ENCODE data around the gene PLBD1.

PLBD1 gene

DNA sequence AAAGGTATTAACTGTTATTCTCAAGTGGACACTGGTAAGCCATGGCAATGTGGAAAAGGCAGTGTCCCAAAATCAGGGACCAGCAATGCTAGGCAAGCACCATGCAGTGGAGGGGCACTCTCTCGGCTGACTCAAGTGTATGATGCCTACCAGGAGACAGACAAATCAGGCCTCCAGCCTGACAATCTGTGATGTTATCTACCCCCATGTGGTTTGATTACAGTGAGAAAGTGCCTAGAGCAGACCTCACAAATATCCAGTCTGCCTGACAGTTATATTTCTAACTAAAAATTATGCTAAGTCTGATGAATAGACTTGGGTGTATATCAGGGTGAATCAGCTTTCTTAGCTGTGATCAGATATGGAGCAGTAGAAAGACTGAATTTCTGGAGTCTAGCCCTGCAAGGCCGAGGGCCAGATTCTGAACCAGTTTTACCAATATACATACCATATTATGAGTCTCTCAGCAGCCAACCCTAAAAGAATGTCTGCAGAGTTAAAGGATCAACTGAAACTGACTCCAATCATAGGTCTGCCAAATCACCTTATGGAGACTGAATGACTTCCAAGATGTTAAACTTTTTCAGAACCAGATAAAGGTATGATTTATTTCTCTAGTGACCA is 3.2 kb downstream of the PLBD1 start:
- DNase-seq (ENCODE audit: extremely low read depth, low read depth) = no peak

DNA sequence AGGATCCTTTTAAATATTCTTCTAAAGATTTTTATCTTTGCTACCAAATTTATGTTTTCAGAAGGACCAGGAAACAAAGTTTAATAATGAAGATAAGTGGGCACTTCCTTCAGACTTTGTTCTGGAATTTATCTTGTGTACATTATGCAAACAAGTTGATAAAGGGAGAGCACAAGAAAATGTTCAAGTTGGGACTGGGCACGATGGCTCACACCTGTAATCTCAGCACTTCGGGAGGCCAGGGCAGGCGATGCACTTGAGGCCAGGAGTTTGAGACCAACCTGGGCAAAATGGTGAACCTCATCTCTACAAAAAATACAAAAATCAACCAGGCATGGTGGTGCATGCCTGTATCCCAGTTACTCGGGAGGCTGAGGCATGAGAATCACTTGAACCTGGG is 4.6 kb downstream of the PLBD1 start:
- TF ChIP-seq, protein P1, sequence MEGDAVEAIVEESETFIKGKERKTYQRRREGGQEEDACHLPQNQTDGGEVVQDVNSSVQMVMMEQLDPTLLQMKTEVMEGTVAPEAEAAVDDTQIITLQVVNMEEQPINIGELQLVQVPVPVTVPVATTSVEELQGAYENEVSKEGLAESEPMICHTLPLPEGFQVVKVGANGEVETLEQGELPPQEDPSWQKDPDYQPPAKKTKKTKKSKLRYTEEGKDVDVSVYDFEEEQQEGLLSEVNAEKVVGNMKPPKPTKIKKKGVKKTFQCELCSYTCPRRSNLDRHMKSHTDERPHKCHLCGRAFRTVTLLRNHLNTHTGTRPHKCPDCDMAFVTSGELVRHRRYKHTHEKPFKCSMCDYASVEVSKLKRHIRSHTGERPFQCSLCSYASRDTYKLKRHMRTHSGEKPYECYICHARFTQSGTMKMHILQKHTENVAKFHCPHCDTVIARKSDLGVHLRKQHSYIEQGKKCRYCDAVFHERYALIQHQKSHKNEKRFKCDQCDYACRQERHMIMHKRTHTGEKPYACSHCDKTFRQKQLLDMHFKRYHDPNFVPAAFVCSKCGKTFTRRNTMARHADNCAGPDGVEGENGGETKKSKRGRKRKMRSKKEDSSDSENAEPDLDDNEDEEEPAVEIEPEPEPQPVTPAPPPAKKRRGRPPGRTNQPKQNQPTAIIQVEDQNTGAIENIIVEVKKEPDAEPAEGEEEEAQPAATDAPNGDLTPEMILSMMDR (IDR thresholded peaks at IDR 0.05; ENCODE audit: low read depth, low read length) = no peak
- no peak for DNase-seq (ENCODE audit: extremely low read depth, low read depth)

More for the DNA sequence above, 3.2 kb downstream of the PLBD1 start:
- TF ChIP-seq, protein P1 (IDR thresholded peaks at IDR 0.05; ENCODE audit: low read depth, low read length) = no peak

GRCh38 chr12:14562279-14562678 is 5.4 kb downstream of the PLBD1 start:
- TF ChIP-seq, protein P1 (IDR thresholded peaks at IDR 0.05; ENCODE audit: low read depth, low read length) = no peak
- no peak for DNase-seq (ENCODE audit: extremely low read depth, low read depth)

- DNase-seq (ENCODE audit: extremely low read depth, low read depth) = no peak
- TF ChIP-seq, protein P1 (IDR thresholded peaks at IDR 0.05; ENCODE audit: low read depth, low read length) = no peak
These were observed 5.9 kb downstream of the PLBD1 start for GRCh38 chr12:14561677-14562238.

DNA sequence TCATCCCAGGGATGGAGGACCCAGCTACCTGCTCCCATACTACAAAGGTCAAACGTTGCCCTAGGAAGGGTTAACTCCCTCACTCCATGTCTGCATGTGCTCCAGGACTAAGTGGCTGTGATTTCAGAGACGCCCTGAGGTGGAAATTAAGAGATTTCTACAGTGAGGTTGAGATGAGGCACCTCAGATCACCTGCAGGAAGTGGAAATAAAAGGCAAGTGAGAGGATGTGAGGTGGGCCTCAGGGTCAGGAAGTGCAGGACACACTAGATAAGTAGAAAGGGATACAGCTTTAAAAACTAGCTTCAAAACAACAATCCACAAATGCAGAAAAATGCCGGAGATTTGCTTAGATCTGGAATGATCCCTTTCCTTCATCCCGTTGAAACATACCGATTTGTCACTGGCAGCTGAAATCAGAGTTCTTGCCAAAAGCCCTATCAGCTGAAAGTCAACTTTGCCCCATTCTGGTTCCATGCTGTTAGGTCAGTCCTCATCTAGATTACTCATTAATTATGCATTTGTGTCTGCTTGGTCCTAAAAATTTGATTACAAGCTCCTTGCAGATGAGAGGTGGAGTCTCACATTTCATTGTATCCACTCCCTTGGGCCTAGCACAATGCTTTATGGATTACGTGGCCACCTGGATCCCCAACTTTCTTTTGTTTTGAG is 6.6 kb downstream of the PLBD1 start:
- TF ChIP-seq, protein P1 (IDR thresholded peaks at IDR 0.05; ENCODE audit: low read depth, low read length) = no peak
- no peak for DNase-seq (ENCODE audit: extremely low read depth, low read depth)

- DNase-seq (ENCODE audit: extremely low read depth, low read depth) = no peak
- TF ChIP-seq, protein P1 (IDR thresholded peaks at IDR 0.05; ENCODE audit: low read depth, low read length) = no peak
These were observed 9.2 kb downstream of the PLBD1 start for GRCh38 chr12:14558473-14558959.

DNA sequence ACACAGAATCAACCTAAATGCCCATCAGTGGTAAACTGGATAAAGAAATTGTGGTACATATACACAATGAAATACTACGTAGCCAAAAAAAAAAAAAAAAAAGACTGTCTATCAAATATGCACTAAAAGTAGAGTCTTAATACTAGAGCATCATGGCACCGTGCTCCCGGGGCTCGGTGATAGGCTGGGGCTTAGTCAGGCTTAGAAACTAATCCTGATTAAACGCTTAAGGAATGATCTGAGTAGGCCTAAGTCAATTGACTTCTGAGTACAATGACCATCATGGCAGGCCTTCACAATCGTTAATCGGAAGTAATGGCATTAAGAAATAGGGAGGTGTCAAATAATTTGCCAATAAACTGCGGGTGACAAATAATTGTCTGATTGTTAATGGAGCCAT is 9.7 kb downstream of the PLBD1 start:
- DNase-seq (ENCODE audit: extremely low read depth, low read depth) = no peak
- TF ChIP-seq, protein P1 (IDR thresholded peaks at IDR 0.05; ENCODE audit: low read depth, low read length) = no peak
